ENCODE data around the gene ZBTB49. TPM values are rescaled to one million over a fixed set of nuclear protein-coding genes. Genes with fewer than 3 reads are reported as not detected.
A peak's percentile ranks its signal among the peaks of the same experiment; 100 is the strongest.

Gene ZBTB49
- total and polyA plus RNA-seq, 2 of the 13 experiments (the other 11 are each of a cell fraction or from before 2014, with no cell fraction given): 3.3 to 4.3 TPM

DNA sequence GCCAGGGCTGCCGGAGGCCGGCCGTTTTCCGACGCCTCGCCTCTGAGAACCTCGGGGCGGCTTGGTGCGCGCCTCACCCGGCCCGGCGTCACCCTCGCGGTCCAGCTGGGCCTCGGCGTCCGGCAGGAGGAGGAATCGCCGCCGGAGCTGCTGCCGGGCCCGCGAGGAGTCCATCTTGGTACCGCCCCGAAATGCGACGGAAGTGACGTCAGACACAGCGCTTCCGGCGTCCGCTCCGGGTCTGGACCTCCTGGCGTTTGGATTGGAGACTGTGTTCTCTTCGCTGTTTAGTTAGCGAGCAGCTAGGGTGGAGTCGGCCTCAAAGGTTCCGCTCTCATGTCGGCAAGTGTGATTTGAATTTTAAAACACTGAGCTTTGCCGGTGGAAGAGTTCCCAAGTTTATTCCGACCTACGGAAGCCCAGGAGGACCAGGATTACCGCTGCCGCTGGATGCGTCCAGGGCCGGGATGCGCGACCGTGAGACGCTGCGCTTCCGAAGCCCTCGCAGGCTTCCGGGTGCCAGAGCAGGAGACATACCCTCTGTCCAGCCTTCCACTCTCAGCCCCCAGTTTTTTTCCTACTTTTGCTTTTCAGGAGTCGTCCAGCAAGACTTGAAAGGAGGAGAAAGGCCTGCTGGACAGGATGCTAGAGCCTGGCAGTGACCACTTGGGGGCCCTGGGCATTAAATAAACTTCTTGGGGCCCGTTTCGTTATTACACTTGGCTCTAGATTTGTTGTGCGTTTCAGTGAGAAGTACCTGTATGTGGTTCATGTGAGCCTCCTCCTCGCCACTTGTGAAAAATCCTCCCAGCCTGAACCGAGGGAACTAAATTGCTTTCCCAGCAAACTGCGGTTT is 41.8 kb upstream of the ZBTB49 start, which contains the start of gene TMEM128 (continued):
- TF ChIP-seq, protein P1, sequence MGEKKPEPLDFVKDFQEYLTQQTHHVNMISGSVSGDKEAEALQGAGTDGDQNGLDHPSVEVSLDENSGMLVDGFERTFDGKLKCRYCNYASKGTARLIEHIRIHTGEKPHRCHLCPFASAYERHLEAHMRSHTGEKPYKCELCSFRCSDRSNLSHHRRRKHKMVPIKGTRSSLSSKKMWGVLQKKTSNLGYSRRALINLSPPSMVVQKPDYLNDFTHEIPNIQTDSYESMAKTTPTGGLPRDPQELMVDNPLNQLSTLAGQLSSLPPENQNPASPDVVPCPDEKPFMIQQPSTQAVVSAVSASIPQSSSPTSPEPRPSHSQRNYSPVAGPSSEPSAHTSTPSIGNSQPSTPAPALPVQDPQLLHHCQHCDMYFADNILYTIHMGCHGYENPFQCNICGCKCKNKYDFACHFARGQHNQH (CRISPR knock-in tag; IDR thresholded peaks at IDR 0.05): peak; percentile 71
- TF ChIP-seq HMGA1 (CRISPR knock-in tag; conservative IDR thresholded peaks at IDR 0.05) (no peak), SAP130 (CRISPR knock-in tag; IDR thresholded peaks at IDR 0.05; ENCODE audit: low read depth) (peak; percentile 83), GFI1 (CRISPR knock-in tag; IDR thresholded peaks at IDR 0.05; ENCODE audit: borderline replicate concordance) (0 out of 2 replicates have a peak, but pooled peaks have one; percentile 23), ZNF441 (CRISPR knock-in tag; IDR thresholded peaks at IDR 0.05; ENCODE audit: borderline replicate concordance) (peak; percentile 62; the same call in 1 of the 2 replicates), SPEN (CRISPR knock-in tag; IDR thresholded peaks at IDR 0.05; ENCODE audit: low read depth) (peak; percentile 77), ZNF333 (CRISPR knock-in tag; IDR thresholded peaks at IDR 0.05; ENCODE audit: borderline replicate concordance) (peak; percentile 69; the same call in 1 of the 2 replicates), ZNF33A (CRISPR knock-in tag; IDR thresholded peaks at IDR 0.05; ENCODE audit: borderline replicate concordance) (no peak), HNRNPL (IDR thresholded peaks at IDR 0.05; ENCODE audit: low read depth, low read length) (peak; percentile 55; the same call in 1 of the 2 replicates), DMAP1 (CRISPR knock-in tag; IDR thresholded peaks at IDR 0.05) (peak; percentile 79; the same call in 1 of the 2 replicates), TCF7 (IDR thresholded peaks at IDR 0.05; ENCODE audit: low read depth) (0 out of 2 replicates have a peak, but pooled peaks have one; percentile 23), SRSF1 (optimal IDR thresholded peaks at IDR 0.05; ENCODE audit: low read depth, low read length) (peak; percentile 93), BRCA1 (CRISPR knock-in tag; IDR thresholded peaks at IDR 0.05) (no peak), XBP1 (CRISPR knock-in tag; IDR thresholded peaks at IDR 0.05) (no peak), SNRNP70 (IDR thresholded peaks at IDR 0.05; ENCODE audit: low read depth, low read length) (no peak), SP2 (CRISPR knock-in tag; IDR thresholded peaks at IDR 0.05) (peak; percentile 65), ZMYM2 (CRISPR knock-in tag; IDR thresholded peaks at IDR 0.05) (no peak), ATF7-NPFF (CRISPR knock-in tag; IDR thresholded peaks at IDR 0.05; ENCODE audit: low read depth) (0 out of 2 replicates have a peak, but pooled peaks have one; percentile 42)
- TF ChIP-seq, protein P2, sequence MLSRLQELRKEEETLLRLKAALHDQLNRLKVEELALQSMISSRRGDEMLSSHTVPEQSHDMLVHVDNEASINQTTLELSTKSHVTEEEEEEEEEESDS (CRISPR knock-in tag; IDR thresholded peaks at IDR 0.05; ENCODE audit: borderline replicate concordance): no peak
- TF ChIP-seq, protein P3, sequence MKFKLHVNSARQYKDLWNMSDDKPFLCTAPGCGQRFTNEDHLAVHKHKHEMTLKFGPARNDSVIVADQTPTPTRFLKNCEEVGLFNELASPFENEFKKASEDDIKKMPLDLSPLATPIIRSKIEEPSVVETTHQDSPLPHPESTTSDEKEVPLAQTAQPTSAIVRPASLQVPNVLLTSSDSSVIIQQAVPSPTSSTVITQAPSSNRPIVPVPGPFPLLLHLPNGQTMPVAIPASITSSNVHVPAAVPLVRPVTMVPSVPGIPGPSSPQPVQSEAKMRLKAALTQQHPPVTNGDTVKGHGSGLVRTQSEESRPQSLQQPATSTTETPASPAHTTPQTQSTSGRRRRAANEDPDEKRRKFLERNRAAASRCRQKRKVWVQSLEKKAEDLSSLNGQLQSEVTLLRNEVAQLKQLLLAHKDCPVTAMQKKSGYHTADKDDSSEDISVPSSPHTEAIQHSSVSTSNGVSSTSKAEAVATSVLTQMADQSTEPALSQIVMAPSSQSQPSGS (CRISPR knock-in tag; IDR thresholded peaks at IDR 0.05): peak; percentile 98
- TF ChIP-seq, protein P4, sequence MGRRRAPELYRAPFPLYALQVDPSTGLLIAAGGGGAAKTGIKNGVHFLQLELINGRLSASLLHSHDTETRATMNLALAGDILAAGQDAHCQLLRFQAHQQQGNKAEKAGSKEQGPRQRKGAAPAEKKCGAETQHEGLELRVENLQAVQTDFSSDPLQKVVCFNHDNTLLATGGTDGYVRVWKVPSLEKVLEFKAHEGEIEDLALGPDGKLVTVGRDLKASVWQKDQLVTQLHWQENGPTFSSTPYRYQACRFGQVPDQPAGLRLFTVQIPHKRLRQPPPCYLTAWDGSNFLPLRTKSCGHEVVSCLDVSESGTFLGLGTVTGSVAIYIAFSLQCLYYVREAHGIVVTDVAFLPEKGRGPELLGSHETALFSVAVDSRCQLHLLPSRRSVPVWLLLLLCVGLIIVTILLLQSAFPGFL (CRISPR knock-in tag; IDR thresholded peaks at IDR 0.05): no peak
- TF ChIP-seq, protein P5, sequence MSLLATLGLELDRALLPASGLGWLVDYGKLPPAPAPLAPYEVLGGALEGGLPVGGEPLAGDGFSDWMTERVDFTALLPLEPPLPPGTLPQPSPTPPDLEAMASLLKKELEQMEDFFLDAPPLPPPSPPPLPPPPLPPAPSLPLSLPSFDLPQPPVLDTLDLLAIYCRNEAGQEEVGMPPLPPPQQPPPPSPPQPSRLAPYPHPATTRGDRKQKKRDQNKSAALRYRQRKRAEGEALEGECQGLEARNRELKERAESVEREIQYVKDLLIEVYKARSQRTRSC (CRISPR knock-in tag; IDR thresholded peaks at IDR 0.05; ENCODE audit: low read depth): 0 out of 2 replicates have a peak, but pooled peaks have one; percentile 61
- TF ChIP-seq, protein P6, sequence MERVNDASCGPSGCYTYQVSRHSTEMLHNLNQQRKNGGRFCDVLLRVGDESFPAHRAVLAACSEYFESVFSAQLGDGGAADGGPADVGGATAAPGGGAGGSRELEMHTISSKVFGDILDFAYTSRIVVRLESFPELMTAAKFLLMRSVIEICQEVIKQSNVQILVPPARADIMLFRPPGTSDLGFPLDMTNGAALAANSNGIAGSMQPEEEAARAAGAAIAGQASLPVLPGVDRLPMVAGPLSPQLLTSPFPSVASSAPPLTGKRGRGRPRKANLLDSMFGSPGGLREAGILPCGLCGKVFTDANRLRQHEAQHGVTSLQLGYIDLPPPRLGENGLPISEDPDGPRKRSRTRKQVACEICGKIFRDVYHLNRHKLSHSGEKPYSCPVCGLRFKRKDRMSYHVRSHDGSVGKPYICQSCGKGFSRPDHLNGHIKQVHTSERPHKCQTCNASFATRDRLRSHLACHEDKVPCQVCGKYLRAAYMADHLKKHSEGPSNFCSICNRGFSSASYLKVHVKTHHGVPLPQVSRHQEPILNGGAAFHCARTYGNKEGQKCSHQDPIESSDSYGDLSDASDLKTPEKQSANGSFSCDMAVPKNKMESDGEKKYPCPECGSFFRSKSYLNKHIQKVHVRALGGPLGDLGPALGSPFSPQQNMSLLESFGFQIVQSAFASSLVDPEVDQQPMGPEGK (CRISPR knock-in tag; IDR thresholded peaks at IDR 0.05): no peak; the same call in 1 of the 2 replicates
